ENCODE results near the gene HPGDS. TPM values are rescaled to one million over a fixed set of nuclear protein-coding genes. Genes with fewer than 3 reads are reported as not detected.

HPGDS gene
- total and polyA plus RNA-seq, 2 of the 13 experiments (the other 11 are each of a cell fraction or from before 2014, with no cell fraction given) = not detected

DNA sequence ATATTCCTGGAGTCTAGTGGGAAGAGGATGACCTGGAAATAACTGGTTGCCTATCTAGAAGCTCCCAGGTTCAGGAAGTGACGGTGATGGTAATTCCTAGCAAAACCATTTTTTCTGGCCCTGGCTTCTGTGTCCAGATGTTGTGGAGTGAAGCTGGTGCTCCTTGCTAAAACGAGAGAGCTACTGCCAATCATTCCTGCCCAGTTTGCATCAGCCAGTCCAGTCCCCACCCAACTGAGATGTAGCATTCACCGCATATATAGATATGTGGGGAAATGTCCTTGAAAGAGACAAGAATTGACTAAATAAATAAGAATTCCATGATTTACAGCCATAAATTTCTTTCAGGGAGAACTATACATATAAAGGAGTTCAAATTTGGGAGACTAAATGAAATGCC is 6.3 kb downstream of the HPGDS start:
- no peaks in the 10 kb centered on the region for H3K27me3 ChIP-seq (ENCODE audit: control insufficient read depth in 1 of 2, insufficient read depth in 2 of 2, low read length in 2 of 2)
- H3K27ac ChIP-seq (ENCODE audit: extremely low read length, insufficient read depth, low read length) = no peak overlapping the region
- H3K4me3 ChIP-seq (replicated peaks in 1 of 3; ENCODE audit: insufficient read depth in 1 of 3, low read depth in 2 of 3, low read length in 3 of 3) = no peak overlapping the region
- no peak for FAIRE-seq
- H3K9me3 ChIP-seq (ENCODE audit: low read length) = no peaks in the 10 kb centered on the region
- no peak for ATAC-seq
- WGBS (ENCODE audit: low lambda C conversion rate) = 44% methylated on average over 3 of the region's 3 CpGs
- H2AFZ ChIP-seq (ENCODE audit: low read length) = no peak overlapping the region
- BruUV-seq (replicated peaks) = no TSS peak
- DNase-seq (ENCODE audit: low spot score) = no peak
- intact Hi-C loops (cut with micrococcal nuclease; ENCODE audit: unreplicated experiment) = no loop called here
- in situ Hi-C loops (cut with HindIII; ENCODE audit: extremely low pct_ligation_motif_present, low pct_unique_long_range_greater_than_20kb) = no loop called here
- no peaks in the 10 kb centered on the region for H3K4me1 ChIP-seq (ENCODE audit: insufficient read depth, low read length)
- no peaks in the 10 kb centered on the region for H3K36me3 ChIP-seq (replicated peaks in 1 of 2; ENCODE audit: control insufficient read depth in 1 of 2, insufficient read depth in 2 of 2, low read length in 2 of 2)
- no peaks in the 10 kb centered on the region for H4K20me1 ChIP-seq (ENCODE audit: insufficient read depth, low read length)
- H3K4me2 ChIP-seq (ENCODE audit: low read depth, low read length) = no peak overlapping the region
- no peaks in the 10 kb centered on the region for H3K79me2 ChIP-seq (ENCODE audit: insufficient read depth, low read length)
- H3K9ac ChIP-seq (ENCODE audit: insufficient read depth, low read depth, low read length) = no peak overlapping the region
- ChIA-PET CTCF (ENCODE audit: low intra/inter-chr PET ratio, low total read pairs) (no interaction called here), POLR2A (no interaction called here)
- no peak for TF ChIP-seq ZNF256 (CRISPR knock-in tag; conservative IDR thresholded peaks at IDR 0.05)
- TF ChIP-seq, protein P1, sequence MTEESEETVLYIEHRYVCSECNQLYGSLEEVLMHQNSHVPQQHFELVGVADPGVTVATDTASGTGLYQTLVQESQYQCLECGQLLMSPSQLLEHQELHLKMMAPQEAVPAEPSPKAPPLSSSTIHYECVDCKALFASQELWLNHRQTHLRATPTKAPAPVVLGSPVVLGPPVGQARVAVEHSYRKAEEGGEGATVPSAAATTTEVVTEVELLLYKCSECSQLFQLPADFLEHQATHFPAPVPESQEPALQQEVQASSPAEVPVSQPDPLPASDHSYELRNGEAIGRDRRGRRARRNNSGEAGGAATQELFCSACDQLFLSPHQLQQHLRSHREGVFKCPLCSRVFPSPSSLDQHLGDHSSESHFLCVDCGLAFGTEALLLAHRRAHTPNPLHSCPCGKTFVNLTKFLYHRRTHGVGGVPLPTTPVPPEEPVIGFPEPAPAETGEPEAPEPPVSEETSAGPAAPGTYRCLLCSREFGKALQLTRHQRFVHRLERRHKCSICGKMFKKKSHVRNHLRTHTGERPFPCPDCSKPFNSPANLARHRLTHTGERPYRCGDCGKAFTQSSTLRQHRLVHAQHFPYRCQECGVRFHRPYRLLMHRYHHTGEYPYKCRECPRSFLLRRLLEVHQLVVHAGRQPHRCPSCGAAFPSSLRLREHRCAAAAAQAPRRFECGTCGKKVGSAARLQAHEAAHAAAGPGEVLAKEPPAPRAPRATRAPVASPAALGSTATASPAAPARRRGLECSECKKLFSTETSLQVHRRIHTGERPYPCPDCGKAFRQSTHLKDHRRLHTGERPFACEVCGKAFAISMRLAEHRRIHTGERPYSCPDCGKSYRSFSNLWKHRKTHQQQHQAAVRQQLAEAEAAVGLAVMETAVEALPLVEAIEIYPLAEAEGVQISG (CRISPR knock-in tag; IDR thresholded peaks at IDR 0.05) = no peak
- TF ChIP-seq RAD21 (CRISPR knock-in tag; IDR thresholded peaks at IDR 0.05) = no peak
- no peak for TF ChIP-seq CHCHD3 (CRISPR knock-in tag; IDR thresholded peaks at IDR 0.05)
- TF ChIP-seq POLR2AphosphoS2 (IDR thresholded peaks at IDR 0.05; ENCODE audit: low read depth, low read length) = no peak
- TF ChIP-seq MXD4 (CRISPR knock-in tag; IDR thresholded peaks at IDR 0.05) = no peak
- no peak for TF ChIP-seq CREM (IDR thresholded peaks at IDR 0.05)
- TF ChIP-seq CREM (CRISPR knock-in tag; IDR thresholded peaks at IDR 0.05) = no peak
- TF ChIP-seq, protein P2, sequence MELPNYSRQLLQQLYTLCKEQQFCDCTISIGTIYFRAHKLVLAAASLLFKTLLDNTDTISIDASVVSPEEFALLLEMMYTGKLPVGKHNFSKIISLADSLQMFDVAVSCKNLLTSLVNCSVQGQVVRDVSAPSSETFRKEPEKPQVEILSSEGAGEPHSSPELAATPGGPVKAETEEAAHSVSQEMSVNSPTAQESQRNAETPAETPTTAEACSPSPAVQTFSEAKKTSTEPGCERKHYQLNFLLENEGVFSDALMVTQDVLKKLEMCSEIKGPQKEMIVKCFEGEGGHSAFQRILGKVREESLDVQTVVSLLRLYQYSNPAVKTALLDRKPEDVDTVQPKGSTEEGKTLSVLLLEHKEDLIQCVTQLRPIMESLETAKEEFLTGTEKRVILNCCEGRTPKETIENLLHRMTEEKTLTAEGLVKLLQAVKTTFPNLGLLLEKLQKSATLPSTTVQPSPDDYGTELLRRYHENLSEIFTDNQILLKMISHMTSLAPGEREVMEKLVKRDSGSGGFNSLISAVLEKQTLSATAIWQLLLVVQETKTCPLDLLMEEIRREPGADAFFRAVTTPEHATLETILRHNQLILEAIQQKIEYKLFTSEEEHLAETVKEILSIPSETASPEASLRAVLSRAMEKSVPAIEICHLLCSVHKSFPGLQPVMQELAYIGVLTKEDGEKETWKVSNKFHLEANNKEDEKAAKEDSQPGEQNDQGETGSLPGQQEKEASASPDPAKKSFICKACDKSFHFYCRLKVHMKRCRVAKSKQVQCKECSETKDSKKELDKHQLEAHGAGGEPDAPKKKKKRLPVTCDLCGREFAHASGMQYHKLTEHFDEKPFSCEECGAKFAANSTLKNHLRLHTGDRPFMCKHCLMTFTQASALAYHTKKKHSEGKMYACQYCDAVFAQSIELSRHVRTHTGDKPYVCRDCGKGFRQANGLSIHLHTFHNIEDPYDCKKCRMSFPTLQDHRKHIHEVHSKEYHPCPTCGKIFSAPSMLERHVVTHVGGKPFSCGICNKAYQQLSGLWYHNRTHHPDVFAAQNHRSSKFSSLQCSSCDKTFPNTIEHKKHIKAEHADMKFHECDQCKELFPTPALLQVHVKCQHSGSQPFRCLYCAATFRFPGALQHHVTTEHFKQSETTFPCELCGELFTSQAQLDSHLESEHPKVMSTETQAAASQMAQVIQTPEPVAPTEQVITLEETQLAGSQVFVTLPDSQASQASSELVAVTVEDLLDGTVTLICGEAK (IDR thresholded peaks at IDR 0.05) = no peak
- TF ChIP-seq, protein P2 (CRISPR knock-in tag; IDR thresholded peaks at IDR 0.05) = no peak
- no peak for TF ChIP-seq RARG (CRISPR knock-in tag; IDR thresholded peaks at IDR 0.05; ENCODE audit: low read depth)
- TF ChIP-seq, protein P3, sequence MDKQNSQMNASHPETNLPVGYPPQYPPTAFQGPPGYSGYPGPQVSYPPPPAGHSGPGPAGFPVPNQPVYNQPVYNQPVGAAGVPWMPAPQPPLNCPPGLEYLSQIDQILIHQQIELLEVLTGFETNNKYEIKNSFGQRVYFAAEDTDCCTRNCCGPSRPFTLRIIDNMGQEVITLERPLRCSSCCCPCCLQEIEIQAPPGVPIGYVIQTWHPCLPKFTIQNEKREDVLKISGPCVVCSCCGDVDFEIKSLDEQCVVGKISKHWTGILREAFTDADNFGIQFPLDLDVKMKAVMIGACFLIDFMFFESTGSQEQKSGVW (CRISPR knock-in tag; IDR thresholded peaks at IDR 0.05; ENCODE audit: borderline replicate concordance) = no peak
- TF ChIP-seq, protein P4, sequence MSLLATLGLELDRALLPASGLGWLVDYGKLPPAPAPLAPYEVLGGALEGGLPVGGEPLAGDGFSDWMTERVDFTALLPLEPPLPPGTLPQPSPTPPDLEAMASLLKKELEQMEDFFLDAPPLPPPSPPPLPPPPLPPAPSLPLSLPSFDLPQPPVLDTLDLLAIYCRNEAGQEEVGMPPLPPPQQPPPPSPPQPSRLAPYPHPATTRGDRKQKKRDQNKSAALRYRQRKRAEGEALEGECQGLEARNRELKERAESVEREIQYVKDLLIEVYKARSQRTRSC (CRISPR knock-in tag; IDR thresholded peaks at IDR 0.05; ENCODE audit: low read depth) = no peak
- TF ChIP-seq RXRA (CRISPR knock-in tag; IDR thresholded peaks at IDR 0.05) = no peak

Measured in HepG2 (cell line).